GM18505 (cell line): ENCODE results near the gene ITGA1.
"Not testable (repeated sequence)": the region's sequence is repeated elsewhere in the genome, so short reads cannot be mapped to it uniquely, and the experiment has no call there.

ENCODE experiments used
- ATAC-seq: cut with Tn5 transposase; IDR thresholded peaks from one replicate; pipeline ENCODE4 v1.9.1; 2021; ENCODE audit not compliant: unreplicated experiment
- POLR2A ChIP-seq: IDR thresholded peaks from 4 replicates; pipeline ENCODE4 v1.6.1; 2011; ENCODE audit warnings: borderline replicate concordance; ENCODE audit not compliant: insufficient read depth, insufficient read length; ENCODE audit errors: extremely low read depth

The ITGA1 gene

DNA sequence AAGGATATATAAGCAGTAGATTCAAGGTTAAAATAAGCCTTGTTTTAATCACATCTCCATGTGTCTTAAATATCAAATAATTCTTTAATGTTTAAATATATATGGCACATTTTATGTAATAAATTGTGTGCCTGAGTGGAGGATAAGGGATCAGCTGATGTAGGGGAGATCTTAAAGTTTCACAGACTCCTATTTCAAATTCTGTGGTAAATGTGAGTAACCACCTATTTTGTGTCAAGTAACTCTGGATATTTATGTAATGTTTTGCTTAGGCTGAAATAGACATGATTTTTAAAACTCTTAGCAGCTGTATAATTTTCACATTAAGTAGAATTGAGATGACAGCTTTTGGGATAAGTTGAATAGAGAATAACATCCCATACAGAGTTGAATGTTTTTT is 160.1 kb downstream of the ITGA1 start:
- no peak for TF ChIP-seq POLR2A
- no peak for ATAC-seq

DNA sequence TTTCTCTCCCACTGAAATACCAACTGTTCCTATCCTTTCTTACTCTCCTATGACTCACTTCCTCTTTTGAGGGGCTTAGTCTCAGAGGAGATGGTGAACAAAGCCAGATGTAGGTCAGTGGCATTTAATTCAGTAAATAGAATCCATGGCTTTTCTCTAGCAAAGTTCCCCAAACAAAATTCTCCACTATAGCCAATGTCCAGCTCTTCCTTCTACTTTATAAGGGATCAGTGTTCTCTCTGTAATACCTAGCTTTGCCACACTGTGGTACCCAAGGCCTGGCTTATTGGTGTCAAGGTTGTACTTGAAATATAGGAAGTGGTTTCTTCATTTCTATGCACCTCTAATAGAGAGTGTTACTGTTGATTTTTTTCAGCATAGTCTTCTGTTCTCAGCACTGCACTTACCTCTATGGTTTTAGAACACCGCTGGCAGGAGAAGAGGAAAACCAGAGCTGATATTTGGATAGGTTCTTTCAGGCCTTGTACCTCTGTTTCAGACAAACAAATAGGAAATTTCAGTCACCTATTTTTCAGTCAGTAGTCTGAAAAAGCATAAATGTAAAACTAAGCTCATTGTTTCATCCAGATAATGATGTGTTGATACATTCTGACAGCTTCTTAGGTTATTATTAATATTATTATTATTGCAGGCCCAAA is 160.8 kb downstream of the ITGA1 start:
- peak; percentile 99 for ATAC-seq
- no peak for TF ChIP-seq POLR2A

DNA sequence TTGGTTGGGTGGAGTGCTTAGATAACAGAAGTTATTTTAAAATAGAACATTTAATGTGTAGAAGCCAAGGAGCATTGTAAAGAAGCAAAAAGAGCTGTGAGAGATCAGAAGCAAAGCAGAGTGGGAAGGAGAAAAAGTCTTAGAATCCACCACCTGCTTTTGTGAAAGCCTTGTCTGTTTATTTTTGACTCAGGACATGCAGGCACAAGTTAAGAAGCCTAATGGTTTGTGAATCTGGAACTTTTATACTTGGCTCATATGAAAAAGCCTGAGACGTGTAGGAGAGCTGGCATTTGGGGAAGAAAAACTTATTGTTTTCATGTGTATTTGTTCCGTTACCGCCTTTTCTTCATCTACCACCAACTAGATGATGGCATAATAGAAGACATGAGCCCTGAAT is 163.0 kb downstream of the ITGA1 start:
- ATAC-seq = no peak
- TF ChIP-seq POLR2A = no peak

DNA sequence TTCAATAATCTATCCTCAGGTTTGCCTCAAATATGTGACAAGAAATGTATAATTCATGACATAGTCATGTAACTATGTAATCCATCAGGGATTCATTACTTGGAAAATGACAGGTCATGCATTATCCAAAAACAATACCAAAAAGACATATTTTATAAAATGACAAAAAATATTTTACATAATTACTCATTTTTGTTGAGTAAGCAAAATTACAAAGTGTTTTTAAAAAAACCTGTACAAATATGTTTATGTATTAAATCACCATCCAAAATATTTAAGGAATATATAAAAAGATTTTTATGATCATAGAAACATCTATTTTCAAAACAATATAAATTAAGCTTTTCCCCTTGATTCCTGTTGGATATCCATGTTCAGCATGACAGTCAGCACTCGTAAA is 164.8 kb downstream of the ITGA1 start:
- TF ChIP-seq POLR2A = no peak
- no peak for ATAC-seq

DNA sequence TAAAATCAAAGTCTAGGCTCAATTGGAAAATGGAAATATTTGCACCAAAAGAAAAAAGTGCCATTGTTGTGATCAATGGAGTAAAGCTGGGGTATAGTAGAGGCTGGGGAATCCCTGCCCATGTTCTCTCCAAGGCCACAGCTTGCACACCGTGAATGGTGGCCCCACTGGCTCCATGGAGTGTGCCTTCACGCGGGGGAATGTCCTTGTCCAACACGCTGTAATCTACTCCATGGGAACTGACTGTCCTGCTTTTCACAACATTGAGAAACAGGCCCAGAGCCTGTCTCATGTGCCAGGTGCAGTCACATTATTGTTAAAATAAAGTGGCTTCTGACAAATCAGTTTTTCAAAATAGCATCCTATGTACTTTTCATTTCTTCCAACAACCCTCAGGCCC is 168.3 kb downstream of the ITGA1 start:
- ATAC-seq = no peak
- no peak for TF ChIP-seq POLR2A

DNA sequence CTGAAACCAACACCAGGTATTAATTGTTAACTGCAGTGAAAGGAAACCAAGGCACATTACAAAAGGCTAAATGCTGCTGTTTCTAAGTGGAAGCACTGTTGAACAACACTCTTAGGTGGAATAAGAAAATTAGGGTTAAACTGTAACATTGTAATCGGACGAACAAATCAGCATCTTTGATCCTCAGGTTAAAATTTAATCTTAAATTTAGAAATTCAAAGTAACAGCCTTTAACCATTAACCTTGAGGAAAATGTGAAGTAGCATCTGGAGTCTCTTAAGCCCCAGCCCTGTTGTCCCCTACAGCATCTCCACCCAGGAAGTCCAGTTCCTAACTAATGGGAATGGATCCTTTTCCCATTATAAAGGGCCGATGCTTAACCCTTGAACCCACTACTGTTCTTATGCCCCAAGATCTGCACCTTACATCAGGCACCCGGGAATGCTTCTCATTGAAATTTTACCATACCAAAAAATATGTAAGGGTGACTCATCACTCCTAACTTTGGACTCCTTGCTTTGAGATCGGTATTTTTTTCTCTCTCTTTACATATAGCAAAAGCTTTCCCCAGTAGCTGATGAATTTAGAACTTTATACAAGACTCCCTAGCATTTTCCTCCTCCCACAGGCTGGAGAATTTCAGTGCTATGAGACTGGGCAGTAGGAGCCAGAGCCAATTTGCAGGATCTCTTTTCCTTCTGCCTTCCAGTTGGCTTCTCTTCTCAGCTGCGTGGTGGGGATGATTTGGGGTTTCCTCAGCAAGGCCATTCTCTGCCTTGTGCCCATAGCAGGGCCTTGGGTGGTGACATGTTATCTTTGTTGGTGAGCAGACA is 169.4 kb downstream of the ITGA1 start:
- peak; percentile 56 for ATAC-seq
- TF ChIP-seq POLR2A = no peak

DNA sequence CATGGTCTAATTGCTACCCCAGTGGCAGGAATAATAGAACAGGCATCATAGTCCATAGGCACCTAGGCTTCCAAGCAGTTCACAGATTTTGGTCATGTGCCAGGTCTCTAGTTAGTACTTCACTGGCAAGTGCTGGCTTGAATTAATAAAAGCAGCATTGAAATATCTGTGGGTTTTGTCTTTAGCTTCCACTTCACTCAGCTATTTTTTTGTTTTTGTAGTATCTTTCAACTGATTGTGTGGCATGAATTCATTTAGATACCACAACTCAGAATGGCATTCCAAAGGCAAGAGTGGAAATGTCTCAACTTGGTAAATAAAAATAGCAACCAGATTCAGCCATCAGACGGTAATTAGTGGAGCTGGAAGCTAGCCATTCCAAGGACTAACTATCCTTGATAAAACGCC is 173.6 kb downstream of the ITGA1 start:
- ATAC-seq = no peak
- no peak for TF ChIP-seq POLR2A

DNA sequence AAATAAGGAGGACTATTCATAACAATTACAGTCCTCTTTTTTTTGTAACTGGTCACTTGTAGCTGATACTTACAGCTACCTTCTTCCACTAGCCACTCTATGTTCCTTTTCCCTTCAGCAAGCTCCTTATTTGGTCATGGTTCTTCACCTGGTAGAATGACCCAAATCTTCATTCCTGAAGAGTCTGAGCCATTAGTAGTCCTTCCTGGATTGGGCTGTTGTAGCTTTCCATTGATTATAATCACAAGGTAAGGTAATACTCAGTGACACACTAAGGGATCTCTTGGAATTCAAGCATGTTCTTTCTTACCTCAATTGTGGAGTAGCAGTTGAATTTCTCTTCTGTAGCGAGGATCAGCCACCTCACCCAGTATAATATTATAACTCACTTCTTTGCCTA is 175.9 kb downstream of the ITGA1 start:
- TF ChIP-seq POLR2A = no peak
- no peak for ATAC-seq

DNA sequence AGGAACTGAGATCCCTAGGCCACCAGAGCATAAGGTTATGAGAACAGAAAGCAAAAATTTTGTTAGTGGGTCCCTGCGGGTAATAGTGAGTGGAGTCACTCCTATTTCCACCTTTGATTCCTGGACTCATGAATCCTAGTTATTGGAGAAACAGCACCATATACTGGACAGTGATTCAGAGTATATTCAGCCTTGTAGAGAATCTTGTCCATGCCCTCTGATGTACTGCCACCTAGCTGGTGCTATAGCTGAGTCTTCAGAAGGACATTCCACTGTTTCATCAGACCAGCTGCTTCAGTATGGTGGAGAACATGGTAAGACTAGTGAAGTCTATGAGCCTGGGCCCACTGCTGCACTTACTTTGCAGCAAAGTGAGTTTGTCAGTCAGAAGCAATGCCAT is 176.4 kb downstream of the ITGA1 start:
- TF ChIP-seq POLR2A = no peak
- ATAC-seq = no peak

DNA sequence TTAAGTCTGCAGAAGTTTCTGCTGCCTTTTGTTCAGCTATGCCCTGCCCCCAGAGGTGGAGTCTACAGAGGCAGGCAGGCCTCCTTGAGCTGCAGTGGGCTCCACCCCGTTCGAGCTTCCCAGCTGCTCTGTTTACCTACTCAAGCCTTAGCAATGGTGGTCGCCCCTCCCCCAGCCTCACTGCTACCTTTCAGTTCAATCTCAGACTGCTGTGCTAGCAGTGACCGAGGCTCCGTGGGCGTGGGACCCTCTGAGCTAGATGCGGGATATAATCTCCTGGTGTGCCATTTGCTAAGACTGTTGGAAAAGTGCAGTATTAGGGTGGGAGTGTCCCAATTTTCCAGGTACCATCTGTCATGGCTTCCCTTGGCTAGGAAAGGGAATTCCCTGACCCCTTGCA is 188.4 kb downstream of the ITGA1 start:
- not testable (repeated sequence) for ATAC-seq

DNA sequence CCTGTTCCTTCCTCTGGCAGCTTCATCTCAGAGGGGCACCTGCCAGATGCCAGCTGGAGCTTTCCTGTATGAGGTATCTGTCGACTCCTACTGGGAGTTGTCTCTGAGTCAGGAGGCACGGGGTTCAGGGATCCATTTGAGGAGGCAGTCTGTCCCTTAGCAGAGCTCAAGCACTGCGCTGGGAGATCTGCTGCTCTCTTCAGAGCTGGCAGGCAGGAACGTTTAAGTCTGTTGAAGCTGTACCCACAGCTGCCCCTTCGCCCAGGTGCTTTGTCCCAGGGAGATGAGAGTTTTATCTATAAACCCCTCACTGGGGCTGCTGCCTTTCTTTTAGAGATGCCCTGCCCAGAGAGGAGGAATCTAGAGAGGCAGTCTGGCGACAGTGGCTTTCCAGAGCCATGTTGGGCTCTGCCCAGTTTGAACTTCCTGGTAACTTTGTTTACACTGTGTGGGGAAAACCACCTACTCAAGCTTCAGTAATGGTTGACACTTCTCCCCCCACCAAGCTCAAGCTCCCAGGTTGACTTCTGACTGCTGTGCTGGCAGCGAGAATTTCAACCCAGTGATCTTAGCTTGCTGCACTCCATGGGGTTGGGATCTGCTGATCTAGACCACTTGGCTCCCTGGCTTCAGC is 189.7 kb downstream of the ITGA1 start:
- ATAC-seq = no peak
- TF ChIP-seq POLR2A = no peak

DNA sequence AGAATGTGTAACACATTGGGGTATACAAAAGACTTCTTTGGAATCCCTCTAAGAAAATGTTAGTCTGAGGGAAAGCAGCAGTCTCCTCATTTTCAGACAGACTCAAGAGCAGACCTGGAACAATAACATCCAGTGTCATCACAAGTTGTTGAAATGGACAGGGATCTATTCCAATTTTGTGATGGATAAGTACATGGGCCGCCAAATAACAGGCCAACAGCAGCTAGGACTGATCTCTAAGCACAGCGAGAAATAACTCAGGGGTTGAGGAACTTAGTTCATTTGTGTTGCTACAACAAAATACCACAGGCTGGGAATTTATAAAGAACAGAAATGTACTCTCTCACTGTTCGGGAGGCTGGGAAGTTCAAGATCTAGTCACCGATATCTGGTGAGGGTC is 193.8 kb downstream of the ITGA1 start:
- no peak for ATAC-seq
- TF ChIP-seq POLR2A = no peak

DNA sequence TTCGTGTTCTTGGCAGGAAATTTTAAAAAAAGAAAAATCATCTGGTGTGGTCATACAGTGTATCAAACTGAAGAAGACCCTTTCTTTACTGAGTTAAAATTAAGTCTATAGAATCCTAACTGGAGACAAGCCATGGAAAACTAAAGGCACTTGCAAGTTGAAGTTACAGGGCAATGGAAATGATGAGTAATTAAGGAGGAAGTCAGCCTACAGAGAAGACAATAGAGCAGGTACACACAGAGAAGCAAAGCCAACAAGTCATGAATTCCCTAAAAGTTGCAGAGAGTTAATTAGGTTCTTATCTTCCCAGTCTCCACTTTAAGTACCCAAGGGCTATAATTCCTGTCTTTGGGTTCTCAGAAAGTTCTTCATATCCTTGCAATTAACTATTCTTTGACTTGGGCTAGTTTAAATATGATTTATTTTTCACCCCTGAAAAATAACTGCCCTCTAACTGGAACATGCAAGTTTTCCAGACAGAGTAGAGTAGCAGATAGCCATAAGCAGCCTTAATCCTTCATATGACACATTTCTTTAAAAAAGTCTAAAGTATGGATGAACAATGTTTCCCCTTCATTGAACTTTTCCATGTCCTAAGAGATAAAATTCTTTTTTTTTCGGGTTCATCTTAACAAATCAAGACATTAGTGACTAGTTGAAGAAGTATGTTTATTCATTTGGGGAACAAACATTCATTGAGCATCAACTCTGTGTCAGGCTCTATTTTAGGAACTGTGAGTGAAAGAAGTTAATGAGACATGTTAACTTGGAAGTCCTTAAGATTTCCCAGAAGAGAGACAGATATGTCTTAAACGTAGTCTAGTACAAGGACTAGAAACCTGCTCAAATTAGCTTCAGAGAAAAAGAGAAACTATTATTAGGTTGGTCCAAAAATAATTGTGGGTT is 196.3 kb downstream of the ITGA1 start:
- ATAC-seq = no peak
- no peak for TF ChIP-seq POLR2A

DNA sequence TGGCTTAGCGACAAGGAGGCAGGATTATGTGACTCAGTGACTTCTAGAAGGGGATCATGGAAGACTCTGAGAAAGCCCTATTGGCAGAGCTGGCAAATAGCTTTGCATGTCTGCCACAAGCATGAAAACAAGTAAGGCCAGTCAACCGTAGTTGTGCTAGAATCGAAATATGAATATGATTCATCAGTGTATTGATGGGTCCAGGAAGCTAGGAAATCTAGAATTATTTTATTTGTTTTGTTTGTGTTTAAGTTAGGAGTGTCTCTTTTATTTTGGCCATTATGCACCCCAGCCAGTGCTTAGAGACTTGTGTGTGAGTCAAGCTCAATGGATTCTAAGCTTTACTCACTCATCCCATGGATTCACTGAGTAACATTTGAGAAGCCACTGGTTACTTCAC is 197.6 kb downstream of the ITGA1 start:
- no peak for ATAC-seq
- no peak for TF ChIP-seq POLR2A
